ENCODE measurements around the gene USP40.

- TF ChIP-seq CTCF (IDR thresholded peaks at IDR 0.05): no peak
- peak in 1 of 2 donors; percentile 15 for TF ChIP-seq POLR2A (IDR thresholded peaks at IDR 0.05)
These were observed 101.9 kb downstream of the USP40 start for GRCh38 chr2:233464531-233465240.

All from thyroid gland (tissue), 4 donors.